K562 (cell line): ENCODE data around the gene SH3TC2. TPM values are rescaled to one million over a fixed set of nuclear protein-coding genes. Genes with fewer than 3 reads are reported as not detected.

Experiments used
- ATAC-seq: fragments of 200-7000 bp; cut with Tn5 transposase; 3 replicates; pipeline ENCODE4 v1.9.1; 2020; ENCODE audit warnings: moderate library complexity
- BruUV-seq: library from RNA; stranded (reverse); fragments of 400-500 nt; replicated peaks from 2 replicates; lab custom pipeline; 2021; lab: Mats Ljungman, UMichigan
- CTCF ChIA-PET: fragments of 300-600 bp; formaldehyde crosslinking; extraction: SDS; loops from one replicate; lab custom pipeline; 2021; ENCODE audit warnings: low intra/inter-chr PET ratio; lab: Yijun Ruan, JAX
- POLR2A ChIA-PET: fragments of 300-600, 350-650 bp; sonication (Branson Sonifier 250); formaldehyde crosslinking; extraction: SDS; loops from one replicate; lab custom pipeline; 2021; ENCODE audit warnings: antibody characterized with exemption, inconsistent platforms; lab: Yijun Ruan, JAX
- DNase-seq, 4 experiments: peaks; one replicate each; pipeline versions ENCODE4 v3.0.0 to v3.0.0-alpha.2; 2011 to 2018; ENCODE audit warnings: low spot score in 3 of 4, mixed read lengths in 3 of 4; ENCODE audit errors: extremely low read depth in 1 of 4
- FAIRE-seq: peaks from 2 replicates; lab custom pipeline; 2011; peaks lifted over from hg19 to GRCh38; lab: Jason Lieb, UNC
- H2AFZ ChIP-seq: 2 replicates; pipeline ENCODE4 v1.6.0; 2011; ENCODE audit warnings: low read depth, low read length, control low read depth, inconsistent platforms
- H3K27ac ChIP-seq: fragments of 200-600 bp; 3 replicates; pipeline ENCODE4 v1.8.0; 2011; ENCODE audit warnings: low read depth, mild to moderate bottlenecking, control low read depth, inconsistent platforms, low read length, moderate library complexity, mixed read lengths; ENCODE audit errors: extremely low read depth
- H3K27me3 ChIP-seq, 2 experiments: fragments of 300-600 bp in 1 of 2; 2 replicates in 1 of 2; 3 replicates in 1 of 2; pipeline versions ENCODE4 v1.6.0 to v1.8.0; 2011; ENCODE audit warnings: inconsistent platforms in 2 of 2, low read length in 2 of 2, mild to moderate bottlenecking in 1 of 2, mixed read lengths in 1 of 2, moderate library complexity in 1 of 2; ENCODE audit not compliant: control insufficient read depth in 2 of 2, insufficient read depth in 2 of 2
- H3K36me3 ChIP-seq: fragments of 300-600 bp; 3 replicates; pipeline ENCODE4 v1.8.0; 2011; ENCODE audit warnings: mild to moderate bottlenecking, low read length, inconsistent platforms; ENCODE audit not compliant: control insufficient read depth, insufficient read depth
- H3K4me1 ChIP-seq, 2 experiments: fragments of 200-600 bp in 1 of 2; replicated peaks in 1 of 2; 2 replicates in 1 of 2; 3 replicates in 1 of 2; pipeline versions ENCODE4 v1.5.1 to v1.8.0; 2011; ENCODE audit warnings: inconsistent platforms in 2 of 2, low read length in 2 of 2, mild to moderate bottlenecking in 1 of 2, mixed read lengths in 1 of 2, moderate library complexity in 1 of 2; ENCODE audit not compliant: control insufficient read depth in 2 of 2, insufficient read depth in 2 of 2
- H3K4me2 ChIP-seq: 2 replicates; pipeline ENCODE4 v1.6.1; 2011; ENCODE audit warnings: low read length, control low read depth, inconsistent platforms, mixed read lengths; ENCODE audit not compliant: insufficient read depth
- H3K4me3 ChIP-seq: fragments of 200-600 bp; sonication (generic), shearing (Covaris generic); 2 replicates; pipeline ENCODE4 v1.5.1; 2016; ENCODE audit warnings: control low read depth, inconsistent platforms
- H3K79me2 ChIP-seq: fragments of 200-600 bp; 3 replicates; pipeline ENCODE4 v1.8.0; 2011; ENCODE audit warnings: low read length, inconsistent platforms; ENCODE audit not compliant: control insufficient read depth, insufficient read depth
- H3K9ac ChIP-seq, 2 experiments: 2 replicates each; pipeline versions ENCODE4 v1.6.0 to v1.6.1; 2011; ENCODE audit warnings: low read depth in 2 of 2, low read length in 2 of 2, control low read depth in 1 of 2, inconsistent platforms in 1 of 2, mild to moderate bottlenecking in 1 of 2, mixed read lengths in 1 of 2; ENCODE audit not compliant: insufficient read depth in 1 of 2
- H3K9me1 ChIP-seq: one replicate; pipeline ENCODE4 v1.6.0; 2011; ENCODE audit warnings: inconsistent platforms, mild to moderate bottlenecking, low read length, moderate library complexity; ENCODE audit not compliant: control insufficient read depth, insufficient read depth
- H3K9me3 ChIP-seq: replicated peaks from 2 replicates; pipeline ENCODE4 v1.5.1; 2011; ENCODE audit warnings: low read depth, low read length, inconsistent platforms; ENCODE audit not compliant: control insufficient read depth, insufficient read depth
- H4K20me1 ChIP-seq: replicated peaks from 2 replicates; pipeline ENCODE4 v1.6.1; 2011; ENCODE audit warnings: low read length, inconsistent platforms, mixed read lengths; ENCODE audit not compliant: control insufficient read depth, insufficient read depth
- C11orf30 ChIP-seq: fragments of 450-650 bp; IDR thresholded peaks from 2 replicates; pipeline ENCODE4 v1.6.1; 2016; ENCODE audit warnings: low read depth, mild to moderate bottlenecking
- CREBBP ChIP-seq: IDR thresholded peaks from one replicate; pipeline ENCODE4 v1.6.1; 2012; ENCODE audit warnings: low read depth, mild to moderate bottlenecking, control low read depth, inconsistent platforms, low read length
- NELFE ChIP-seq: IDR thresholded peaks from 2 replicates; pipeline ENCODE4 v1.6.1; 2011; ENCODE audit warnings: mild to moderate bottlenecking; ENCODE audit not compliant: insufficient read depth, insufficient read length
- NFXL1 ChIP-seq: fragments of 450-650 bp; formaldehyde crosslinking; IDR thresholded peaks from 2 replicates; pipeline ENCODE4 v1.4.0; 2021; ENCODE audit warnings: mild to moderate bottlenecking
- POLR3A ChIP-seq: IDR thresholded peaks from 2 replicates; pipeline ENCODE4 v1.6.1; 2011; ENCODE audit warnings: borderline replicate concordance, mild to moderate bottlenecking, moderate library complexity; ENCODE audit not compliant: insufficient read length, insufficient read depth; ENCODE audit errors: extremely low read depth
- SNIP1 ChIP-seq: fragments of 450-650 bp; IDR thresholded peaks from 2 replicates; pipeline ENCODE4 v1.7.1; 2017; ENCODE audit warnings: low read depth, mild to moderate bottlenecking
- TAF9B ChIP-seq: fragments of 450-650 bp; IDR thresholded peaks from 2 replicates; pipeline ENCODE4 v1.6.1; 2018; ENCODE audit warnings: mild to moderate bottlenecking; ENCODE audit not compliant: partially characterized antibody
- TEAD2 ChIP-seq: fragments of 450-650 bp; IDR thresholded peaks from 2 replicates; pipeline ENCODE4 v1.6.1; 2016; ENCODE audit warnings: missing genetic modification characterization, control low read depth, missing compliant biosample characterization
- ZC3H11A ChIP-seq: IDR thresholded peaks from 2 replicates; pipeline ENCODE4 v1.6.1; 2012; ENCODE audit warnings: low read depth, low read length, improper control_type of control experiment
- ZNF133 ChIP-seq: fragments of 250-450 bp; sonication (Bioruptor Pico); IDR thresholded peaks from 2 replicates; pipeline ENCODE4 v1.4.0; 2020; ENCODE audit warnings: mild to moderate bottlenecking
- ZNF263 ChIP-seq: sonication (generic); formaldehyde crosslinking; IDR thresholded peaks from 2 replicates; pipeline ENCODE4 v1.8.0; 2022; ENCODE audit warnings: mild to moderate bottlenecking, missing genetic modification reagents, borderline replicate concordance
- ZNF79 ChIP-seq: fragments of 250-450 bp; sonication (Bioruptor Pico); IDR thresholded peaks from 2 replicates; pipeline ENCODE4 v1.4.0; 2020; ENCODE audit warnings: low read depth, mild to moderate bottlenecking, moderate library complexity
- WGBS: fragments of 100-300 bp; shearing (Covaris generic); methylation state at CpG from one replicate; pipeline ENCODE4 v1.1.6; 2016; ENCODE audit warnings: low coverage, mixed read lengths; ENCODE audit not compliant: insufficient coverage; ENCODE audit errors: missing lambda C conversion rate; 5-methylcytosine and 5-hydroxymethylcytosine counted together
- in situ Hi-C: fragments of 300-500 bp; cut with MboI; formaldehyde crosslinking; loops from 4 replicates; pipeline ENCODE4 v1.15.0; 2018; ENCODE audit warnings: inconsistent platforms, mixed read lengths
- intact Hi-C: fragments of 100-400 bp; cut with micrococcal nuclease; formaldehyde crosslinking; loops from 2 replicates; pipeline ENCODE4 v1.14.2; 2022
- polyA plus RNA-seq, 8 experiments: library from polyadenylated mRNA; depleted of rRNA in 4 of 8; stranded (reverse) in 5 of 8; unstranded in 3 of 8; fragments of >200 nt; fragmentation: Nextera tagmentation in 2 of 8; fragmentation: Illumina TruSeq in 1 of 8; extraction: Ambion mirVana in 2 of 8; extraction: Trizol in 1 of 8; gene quantifications; 2 replicates each; pipeline versions ENCODE4 v1.2.1 to v1.2.3, GENCODE V29; 2011 to 2014; ENCODE audit warnings: inconsistent platforms in 1 of 8, missing spikeins in 1 of 8
- total RNA-seq, 7 experiments: library from RNA; depleted of rRNA in 6 of 7; stranded (reverse); fragments of >200 nt in 6 of 7; fragmentation: Illumina TruSeq in 2 of 7; extraction: Trizol in 2 of 7; gene quantifications; 2 replicates each; pipeline versions ENCODE4 v1.2.1 to v1.2.3, GENCODE V29; 2011 to 2021; ENCODE audit warnings: low replicate concordance in 1 of 7
- TF ChIP-seq, protein P1 (sequence below): IDR thresholded peaks from 3 replicates; pipeline ENCODE4 v1.6.1; 2011; ENCODE audit warnings: borderline replicate concordance, mild to moderate bottlenecking; ENCODE audit not compliant: insufficient read length, insufficient read depth
- TF ChIP-seq, protein P2 (sequence below): sonication (generic); formaldehyde crosslinking; IDR thresholded peaks from 2 replicates; pipeline ENCODE4 v1.8.0; 2022; ENCODE audit warnings: mild to moderate bottlenecking, missing genetic modification reagents
- TF ChIP-seq, protein P3 (sequence below): fragments of 250-450 bp; sonication (Bioruptor Pico); IDR thresholded peaks from 2 replicates; pipeline ENCODE4 v1.5.0; 2021
- TF ChIP-seq, protein P4 (sequence below): fragments of 450-650 bp; IDR thresholded peaks from 2 replicates; pipeline ENCODE4 v1.7.0; 2016; ENCODE audit warnings: borderline replicate concordance

The SH3TC2 gene
- total and polyA plus RNA-seq, 9 of the 15 experiments (the other 6 are each of a cell fraction or from before 2014, with no cell fraction given): 0.03 to 0.80 (median 0.55) TPM; not detected in 1

DNA sequence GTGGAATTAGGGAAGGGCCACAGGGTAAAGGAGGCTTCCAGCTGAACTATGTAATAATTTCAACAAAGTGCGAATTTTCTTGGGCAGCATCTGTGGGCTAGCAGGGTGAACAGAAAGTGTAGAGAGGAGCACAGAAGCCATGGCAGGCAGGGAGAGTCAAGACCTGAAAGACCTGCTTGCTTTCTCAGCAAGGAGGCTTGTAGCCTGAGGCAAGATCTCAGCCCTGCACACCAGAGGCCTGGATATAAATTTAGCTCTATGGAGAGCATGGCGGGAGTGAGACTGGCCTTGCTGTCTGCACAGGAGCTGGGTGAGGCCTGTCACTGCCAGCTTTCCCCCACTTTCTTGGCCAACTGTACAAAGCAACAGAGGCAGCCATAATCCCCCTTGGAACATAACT is 32.1 kb upstream of the SH3TC2 start:
- Histone ChIP-seq H3K9me3 (no peaks in the 10 kb centered on the region), H3K27me3 (no peaks in the 10 kb centered on the region), H3K9ac (no peak overlapping the region), H3K27ac (no peak overlapping the region), H3K36me3 (no peaks in the 10 kb centered on the region), H3K4me1 (no peaks in the 10 kb centered on the region), H3K79me2 (no peaks in the 10 kb centered on the region), H2AFZ (no peak overlapping the region), H3K9me1 (no peaks in the 10 kb centered on the region), H4K20me1 (no peaks in the 10 kb centered on the region), H3K4me2 (no peak overlapping the region), H3K4me3 (no peak overlapping the region)
- CTCF ChIA-PET: no interaction called here
- ATAC-seq (no peak), FAIRE-seq (no peak), DNase-seq (no peak)
- intact Hi-C loops: no loop called here
- POLR2A ChIA-PET: no interaction called here
- 0% methylated on average over 2 of the region's 2 CpGs for WGBS
- BruUV-seq: no TSS peak
- in situ Hi-C loops: no loop called here
- no peak for TF ChIP-seq CREBBP
- TF ChIP-seq POLR3A: no peak
- no peak for TF ChIP-seq ZNF79 (CRISPR knock-in tag)
- TF ChIP-seq, protein P1, sequence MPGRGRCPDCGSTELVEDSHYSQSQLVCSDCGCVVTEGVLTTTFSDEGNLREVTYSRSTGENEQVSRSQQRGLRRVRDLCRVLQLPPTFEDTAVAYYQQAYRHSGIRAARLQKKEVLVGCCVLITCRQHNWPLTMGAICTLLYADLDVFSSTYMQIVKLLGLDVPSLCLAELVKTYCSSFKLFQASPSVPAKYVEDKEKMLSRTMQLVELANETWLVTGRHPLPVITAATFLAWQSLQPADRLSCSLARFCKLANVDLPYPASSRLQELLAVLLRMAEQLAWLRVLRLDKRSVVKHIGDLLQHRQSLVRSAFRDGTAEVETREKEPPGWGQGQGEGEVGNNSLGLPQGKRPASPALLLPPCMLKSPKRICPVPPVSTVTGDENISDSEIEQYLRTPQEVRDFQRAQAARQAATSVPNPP: no peak
- TF ChIP-seq, protein P2, sequence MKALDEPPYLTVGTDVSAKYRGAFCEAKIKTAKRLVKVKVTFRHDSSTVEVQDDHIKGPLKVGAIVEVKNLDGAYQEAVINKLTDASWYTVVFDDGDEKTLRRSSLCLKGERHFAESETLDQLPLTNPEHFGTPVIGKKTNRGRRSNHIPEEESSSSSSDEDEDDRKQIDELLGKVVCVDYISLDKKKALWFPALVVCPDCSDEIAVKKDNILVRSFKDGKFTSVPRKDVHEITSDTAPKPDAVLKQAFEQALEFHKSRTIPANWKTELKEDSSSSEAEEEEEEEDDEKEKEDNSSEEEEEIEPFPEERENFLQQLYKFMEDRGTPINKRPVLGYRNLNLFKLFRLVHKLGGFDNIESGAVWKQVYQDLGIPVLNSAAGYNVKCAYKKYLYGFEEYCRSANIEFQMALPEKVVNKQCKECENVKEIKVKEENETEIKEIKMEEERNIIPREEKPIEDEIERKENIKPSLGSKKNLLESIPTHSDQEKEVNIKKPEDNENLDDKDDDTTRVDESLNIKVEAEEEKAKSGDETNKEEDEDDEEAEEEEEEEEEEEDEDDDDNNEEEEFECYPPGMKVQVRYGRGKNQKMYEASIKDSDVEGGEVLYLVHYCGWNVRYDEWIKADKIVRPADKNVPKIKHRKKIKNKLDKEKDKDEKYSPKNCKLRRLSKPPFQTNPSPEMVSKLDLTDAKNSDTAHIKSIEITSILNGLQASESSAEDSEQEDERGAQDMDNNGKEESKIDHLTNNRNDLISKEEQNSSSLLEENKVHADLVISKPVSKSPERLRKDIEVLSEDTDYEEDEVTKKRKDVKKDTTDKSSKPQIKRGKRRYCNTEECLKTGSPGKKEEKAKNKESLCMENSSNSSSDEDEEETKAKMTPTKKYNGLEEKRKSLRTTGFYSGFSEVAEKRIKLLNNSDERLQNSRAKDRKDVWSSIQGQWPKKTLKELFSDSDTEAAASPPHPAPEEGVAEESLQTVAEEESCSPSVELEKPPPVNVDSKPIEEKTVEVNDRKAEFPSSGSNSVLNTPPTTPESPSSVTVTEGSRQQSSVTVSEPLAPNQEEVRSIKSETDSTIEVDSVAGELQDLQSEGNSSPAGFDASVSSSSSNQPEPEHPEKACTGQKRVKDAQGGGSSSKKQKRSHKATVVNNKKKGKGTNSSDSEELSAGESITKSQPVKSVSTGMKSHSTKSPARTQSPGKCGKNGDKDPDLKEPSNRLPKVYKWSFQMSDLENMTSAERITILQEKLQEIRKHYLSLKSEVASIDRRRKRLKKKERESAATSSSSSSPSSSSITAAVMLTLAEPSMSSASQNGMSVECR (CRISPR knock-in tag): no peak
- no peak for TF ChIP-seq NELFE
- TF ChIP-seq NFXL1 (CRISPR knock-in tag): no peak
- no peak for TF ChIP-seq ZNF263
- no peak for TF ChIP-seq ZC3H11A
- TF ChIP-seq, protein P3, sequence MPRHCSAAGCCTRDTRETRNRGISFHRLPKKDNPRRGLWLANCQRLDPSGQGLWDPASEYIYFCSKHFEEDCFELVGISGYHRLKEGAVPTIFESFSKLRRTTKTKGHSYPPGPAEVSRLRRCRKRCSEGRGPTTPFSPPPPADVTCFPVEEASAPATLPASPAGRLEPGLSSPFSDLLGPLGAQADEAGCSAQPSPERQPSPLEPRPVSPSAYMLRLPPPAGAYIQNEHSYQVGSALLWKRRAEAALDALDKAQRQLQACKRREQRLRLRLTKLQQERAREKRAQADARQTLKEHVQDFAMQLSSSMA (CRISPR knock-in tag): no peak
- no peak for TF ChIP-seq TEAD2
- no peak for TF ChIP-seq SNIP1
- no peak for TF ChIP-seq ZNF133 (CRISPR knock-in tag)
- TF ChIP-seq TAF9B: no peak
- TF ChIP-seq, protein P4, sequence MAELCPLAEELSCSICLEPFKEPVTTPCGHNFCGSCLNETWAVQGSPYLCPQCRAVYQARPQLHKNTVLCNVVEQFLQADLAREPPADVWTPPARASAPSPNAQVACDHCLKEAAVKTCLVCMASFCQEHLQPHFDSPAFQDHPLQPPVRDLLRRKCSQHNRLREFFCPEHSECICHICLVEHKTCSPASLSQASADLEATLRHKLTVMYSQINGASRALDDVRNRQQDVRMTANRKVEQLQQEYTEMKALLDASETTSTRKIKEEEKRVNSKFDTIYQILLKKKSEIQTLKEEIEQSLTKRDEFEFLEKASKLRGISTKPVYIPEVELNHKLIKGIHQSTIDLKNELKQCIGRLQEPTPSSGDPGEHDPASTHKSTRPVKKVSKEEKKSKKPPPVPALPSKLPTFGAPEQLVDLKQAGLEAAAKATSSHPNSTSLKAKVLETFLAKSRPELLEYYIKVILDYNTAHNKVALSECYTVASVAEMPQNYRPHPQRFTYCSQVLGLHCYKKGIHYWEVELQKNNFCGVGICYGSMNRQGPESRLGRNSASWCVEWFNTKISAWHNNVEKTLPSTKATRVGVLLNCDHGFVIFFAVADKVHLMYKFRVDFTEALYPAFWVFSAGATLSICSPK: no peak
- no peak for TF ChIP-seq C11orf30
